HEK293 (cell line): ENCODE data around the gene CBFB.

Source experiments
- CTCF ChIA-PET: fragments of 350-600 bp; formaldehyde crosslinking; extraction: SDS; loops from one replicate; lab custom pipeline; 2021; ENCODE audit warnings: antibody characterized with exemption; lab: Yijun Ruan, JAX
- POLR2A ChIA-PET: fragments of 300-600 bp; formaldehyde crosslinking; extraction: SDS; loops from one replicate; lab custom pipeline; 2020; ENCODE audit warnings: antibody characterized with exemption, inconsistent platforms; lab: Yijun Ruan, JAX
- H3K27ac ChIP-seq: fragments of 200-500 bp; sonication (Bioruptor generic); 2 replicates; pipeline ENCODE4 v1.5.1; 2014; ENCODE audit warnings: low read depth, low read length, control low read depth, inconsistent platforms; ENCODE audit errors: extremely low read depth
- H3K36me3 ChIP-seq, 2 experiments: fragments of 200-500 bp in 1 of 2; sonication (Bioruptor generic) in 1 of 2; 1 replicate in 1 of 2; 2 replicates in 1 of 2; pipeline ENCODE4 v1.5.1; 2014 to 2017; ENCODE audit warnings: inconsistent platforms in 2 of 2, low read length in 2 of 2; ENCODE audit not compliant: control insufficient read depth in 2 of 2, insufficient read depth in 1 of 2
- H3K4me1 ChIP-seq: fragments of 200-500 bp; sonication (Bioruptor generic); 2 replicates; pipeline ENCODE4 v1.5.1; 2014; ENCODE audit warnings: mild to moderate bottlenecking, low read length, inconsistent platforms; ENCODE audit not compliant: control insufficient read depth, insufficient read depth
- H3K4me3 ChIP-seq: 2 replicates; pipeline ENCODE4 v1.5.1; 2011; ENCODE audit warnings: low read depth, mild to moderate bottlenecking, control low read depth, low read length, moderate library complexity
- H3K9me3 ChIP-seq: fragments of 200-500 bp; sonication (Bioruptor generic); 2 replicates; pipeline ENCODE4 v1.5.1; 2014; ENCODE audit warnings: low read depth, low read length, inconsistent platforms; ENCODE audit not compliant: control insufficient read depth, insufficient read depth
- GLI4 ChIP-seq: fragments of 450-650 bp; formaldehyde crosslinking; IDR thresholded peaks from 2 replicates; pipeline ENCODE4 v1.5.1; 2016; ENCODE audit warnings: missing biosample characterization, missing genetic modification characterization
- GLIS2 ChIP-seq: fragments of 450-650 bp; formaldehyde crosslinking; IDR thresholded peaks from 2 replicates; pipeline ENCODE4 v1.5.1; 2016; ENCODE audit warnings: missing biosample characterization, missing genetic modification characterization
- KLF10 ChIP-seq: fragments of 450-650 bp; IDR thresholded peaks from 2 replicates; pipeline ENCODE4 v1.5.1; 2018; ENCODE audit warnings: missing biosample characterization, mild to moderate bottlenecking, missing genetic modification characterization
- MYNN ChIP-seq: fragments of 450-650 bp; formaldehyde crosslinking; IDR thresholded peaks from 2 replicates; pipeline ENCODE4 v1.5.1; 2016; ENCODE audit warnings: missing biosample characterization, missing genetic modification characterization, borderline replicate concordance
- PRDM1 ChIP-seq: fragments of 450-650 bp; formaldehyde crosslinking; IDR thresholded peaks from 2 replicates; pipeline ENCODE4; 2016; ENCODE audit warnings: missing biosample characterization, missing genetic modification characterization
- SALL2 ChIP-seq: fragments of 450-650 bp; formaldehyde crosslinking; IDR thresholded peaks from 2 replicates; pipeline ENCODE4 v1.5.0; 2017; ENCODE audit warnings: missing biosample characterization, mild to moderate bottlenecking, missing genetic modification characterization, borderline replicate concordance
- ZEB2 ChIP-seq: fragments of 450-650 bp; formaldehyde crosslinking; IDR thresholded peaks from 2 replicates; pipeline ENCODE4 v1.5.1; 2016; ENCODE audit warnings: missing biosample characterization, missing genetic modification characterization
- ZNF221 ChIP-seq: fragments of 450-650 bp; formaldehyde crosslinking; IDR thresholded peaks from 2 replicates; pipeline ENCODE4 v1.5.1; 2017; ENCODE audit warnings: missing biosample characterization, missing genetic modification characterization, borderline replicate concordance
- ZNF302 ChIP-seq: fragments of 450-650 bp; formaldehyde crosslinking; IDR thresholded peaks from 2 replicates; pipeline ENCODE4 v1.5.1; 2016; ENCODE audit warnings: missing biosample characterization, missing genetic modification characterization, low read depth
- ZNF610 ChIP-seq: fragments of 450-650 bp; formaldehyde crosslinking; IDR thresholded peaks from 2 replicates; pipeline ENCODE4 v1.5.1; 2016; ENCODE audit warnings: missing biosample characterization, missing genetic modification characterization, borderline replicate concordance
- ZNF654 ChIP-seq: fragments of 450-650 bp; formaldehyde crosslinking; IDR thresholded peaks from 2 replicates; pipeline ENCODE4 v1.5.1; 2016; ENCODE audit warnings: low read depth, missing biosample characterization, missing genetic modification characterization
- ZSCAN23 ChIP-seq: fragments of 450-650 bp; formaldehyde crosslinking; IDR thresholded peaks from 2 replicates; pipeline ENCODE4 v1.5.1; 2016; ENCODE audit warnings: missing biosample characterization, missing genetic modification characterization
- ZSCAN30 ChIP-seq: fragments of 450-650 bp; IDR thresholded peaks from 2 replicates; pipeline ENCODE4 v1.5.1; 2018; ENCODE audit warnings: missing biosample characterization, mild to moderate bottlenecking, missing genetic modification characterization, moderate library complexity
- ZXDB ChIP-seq: fragments of 450-650 bp; formaldehyde crosslinking; IDR thresholded peaks from 2 replicates; pipeline ENCODE4 v1.5.1; 2016; ENCODE audit warnings: missing biosample characterization, missing genetic modification characterization
- TF ChIP-seq, protein P1 (sequence below): fragments of 450-650 bp; formaldehyde crosslinking; IDR thresholded peaks from 2 replicates; pipeline ENCODE4 v1.5.1; 2017; ENCODE audit warnings: missing biosample characterization, missing genetic modification characterization
- TF ChIP-seq, protein P2 (sequence below): fragments of 450-650 bp; formaldehyde crosslinking; IDR thresholded peaks from 2 replicates; pipeline ENCODE4 v1.5.1; 2016; ENCODE audit warnings: missing biosample characterization, missing genetic modification characterization
- TF ChIP-seq, protein P3 (sequence below): fragments of 450-650 bp; formaldehyde crosslinking; IDR thresholded peaks from 2 replicates; pipeline ENCODE4 v1.5.1; 2016; ENCODE audit warnings: missing biosample characterization, missing genetic modification characterization

The CBFB gene

DNA sequence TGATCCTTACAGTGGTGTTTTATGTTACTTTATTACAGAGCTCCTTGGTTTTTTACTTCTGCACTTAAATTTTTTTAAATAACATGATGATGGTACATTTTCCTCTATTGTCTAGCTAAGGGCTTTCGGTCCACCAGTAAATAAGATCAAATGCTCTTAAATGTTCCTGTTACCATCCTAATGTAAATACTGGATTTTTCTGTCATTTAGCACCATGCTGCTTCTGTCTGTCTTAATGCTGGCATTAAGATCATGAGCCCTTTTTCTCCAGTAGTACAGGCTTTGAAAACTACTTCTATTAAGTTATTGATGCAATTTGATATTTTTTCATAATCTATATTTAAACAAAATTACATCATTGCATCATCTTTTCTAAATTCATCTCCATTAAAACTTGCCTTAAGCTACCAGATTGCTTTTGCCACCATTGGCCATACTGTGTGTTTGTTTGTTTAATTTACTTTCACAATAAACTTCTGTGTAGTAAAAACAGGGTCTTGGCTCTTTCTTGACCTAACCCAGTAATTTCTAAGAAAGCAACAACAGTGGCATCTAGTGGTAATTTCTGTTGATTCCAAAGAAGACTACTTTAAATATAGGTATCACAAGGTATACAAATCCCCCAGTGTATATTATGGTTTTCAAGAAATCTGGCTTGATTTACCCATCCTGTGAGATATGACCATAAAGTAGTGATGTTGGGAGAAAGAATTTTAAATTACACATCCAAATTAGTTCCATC lies 71.8 kb downstream of the CBFB start:
- Histone ChIP-seq H3K9me3 (no peaks in the 10 kb centered on the region), H3K36me3 (peaks cover 4 to 7% of the 10 kb centered on the region in 2 experiments; a peak in 2 of 3 replicates), H3K27ac (no peak overlapping the region), H3K4me1 (peaks cover 5% of the 10 kb centered on the region; the same call in 1 of the 2 replicates), H3K4me3 (no peak overlapping the region)
- ChIA-PET CTCF (interaction anchor here (0.6 to 9.1 kb wide), 25 partner anchors 7 to 1574 kb away, joined by 3 to 104 read pairs (median 4); partner anchors contain the start of gene CES3), POLR2A (no interaction called here)
- TF ChIP-seq ZNF610 (peak; percentile 51; the same call in 1 of the 2 replicates), ZSCAN30 (tag by site-specific recombination) (0 out of 2 replicates have a peak, but pooled peaks have one; percentile 25), MYNN (tag by site-specific recombination) (no peak), GLI4 (tag by site-specific recombination) (no peak), PRDM1 (tag by site-specific recombination) (no peak), SALL2 (tag by site-specific recombination) (no peak), ZSCAN23 (tag by site-specific recombination) (no peak), ZNF302 (tag by site-specific recombination) (no peak), KLF10 (tag by site-specific recombination) (no peak), ZXDB (no peak), GLIS2 (no peak), ZNF221 (tag by site-specific recombination) (no peak), ZNF654 (tag by site-specific recombination) (peak; percentile 62), ZEB2 (tag by site-specific recombination) (no peak)
- TF ChIP-seq, protein P1, sequence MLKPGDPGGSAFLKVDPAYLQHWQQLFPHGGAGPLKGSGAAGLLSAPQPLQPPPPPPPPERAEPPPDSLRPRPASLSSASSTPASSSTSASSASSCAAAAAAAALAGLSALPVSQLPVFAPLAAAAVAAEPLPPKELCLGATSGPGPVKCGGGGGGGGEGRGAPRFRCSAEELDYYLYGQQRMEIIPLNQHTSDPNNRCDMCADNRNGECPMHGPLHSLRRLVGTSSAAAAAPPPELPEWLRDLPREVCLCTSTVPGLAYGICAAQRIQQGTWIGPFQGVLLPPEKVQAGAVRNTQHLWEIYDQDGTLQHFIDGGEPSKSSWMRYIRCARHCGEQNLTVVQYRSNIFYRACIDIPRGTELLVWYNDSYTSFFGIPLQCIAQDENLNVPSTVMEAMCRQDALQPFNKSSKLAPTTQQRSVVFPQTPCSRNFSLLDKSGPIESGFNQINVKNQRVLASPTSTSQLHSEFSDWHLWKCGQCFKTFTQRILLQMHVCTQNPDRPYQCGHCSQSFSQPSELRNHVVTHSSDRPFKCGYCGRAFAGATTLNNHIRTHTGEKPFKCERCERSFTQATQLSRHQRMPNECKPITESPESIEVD = no peak
- TF ChIP-seq, protein P2, sequence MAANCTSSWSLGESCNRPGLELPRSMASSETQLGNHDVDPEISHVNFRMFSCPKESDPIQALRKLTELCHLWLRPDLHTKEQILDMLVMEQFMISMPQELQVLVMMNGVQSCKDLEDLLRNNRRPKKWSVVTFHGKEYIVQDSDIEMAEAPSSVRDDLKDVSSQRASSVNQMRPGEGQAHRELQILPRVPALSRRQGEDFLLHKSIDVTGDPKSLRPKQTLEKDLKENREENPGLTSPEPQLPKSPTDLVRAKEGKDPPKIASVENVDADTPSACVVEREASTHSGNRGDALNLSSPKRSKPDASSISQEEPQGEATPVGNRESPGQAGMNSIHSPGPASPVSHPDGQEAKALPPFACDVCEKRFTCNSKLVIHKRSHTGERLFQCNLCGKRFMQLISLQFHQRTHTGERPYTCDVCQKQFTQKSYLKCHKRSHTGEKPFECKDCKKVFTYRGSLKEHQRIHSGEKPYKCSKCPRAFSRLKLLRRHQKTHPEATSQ = no peak
- TF ChIP-seq, protein P3, sequence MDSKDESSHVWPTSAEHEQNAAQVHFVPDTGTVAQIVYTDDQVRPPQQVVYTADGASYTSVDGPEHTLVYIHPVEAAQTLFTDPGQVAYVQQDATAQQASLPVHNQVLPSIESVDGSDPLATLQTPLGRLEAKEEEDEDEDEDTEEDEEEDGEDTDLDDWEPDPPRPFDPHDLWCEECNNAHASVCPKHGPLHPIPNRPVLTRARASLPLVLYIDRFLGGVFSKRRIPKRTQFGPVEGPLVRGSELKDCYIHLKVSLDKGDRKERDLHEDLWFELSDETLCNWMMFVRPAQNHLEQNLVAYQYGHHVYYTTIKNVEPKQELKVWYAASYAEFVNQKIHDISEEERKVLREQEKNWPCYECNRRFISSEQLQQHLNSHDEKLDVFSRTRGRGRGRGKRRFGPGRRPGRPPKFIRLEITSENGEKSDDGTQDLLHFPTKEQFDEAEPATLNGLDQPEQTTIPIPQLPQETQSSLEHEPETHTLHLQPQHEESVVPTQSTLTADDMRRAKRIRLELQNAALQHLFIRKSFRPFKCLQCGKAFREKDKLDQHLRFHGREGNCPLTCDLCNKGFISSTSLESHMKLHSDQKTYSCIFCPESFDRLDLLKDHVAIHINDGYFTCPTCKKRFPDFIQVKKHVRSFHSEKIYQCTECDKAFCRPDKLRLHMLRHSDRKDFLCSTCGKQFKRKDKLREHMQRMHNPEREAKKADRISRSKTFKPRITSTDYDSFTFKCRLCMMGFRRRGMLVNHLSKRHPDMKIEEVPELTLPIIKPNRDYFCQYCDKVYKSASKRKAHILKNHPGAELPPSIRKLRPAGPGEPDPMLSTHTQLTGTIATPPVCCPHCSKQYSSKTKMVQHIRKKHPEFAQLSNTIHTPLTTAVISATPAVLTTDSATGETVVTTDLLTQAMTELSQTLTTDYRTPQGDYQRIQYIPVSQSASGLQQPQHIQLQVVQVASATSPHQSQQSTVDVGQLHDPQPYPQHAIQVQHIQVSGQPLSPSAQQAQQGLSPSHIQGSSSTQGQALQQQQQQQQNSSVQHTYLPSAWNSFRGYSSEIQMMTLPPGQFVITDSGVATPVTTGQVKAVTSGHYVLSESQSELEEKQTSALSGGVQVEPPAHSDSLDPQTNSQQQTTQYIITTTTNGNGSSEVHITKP = no peak
